Measurements from ENCODE around the gene ST3GAL3.
A peak's percentile ranks its signal among the peaks of the same experiment; 100 is the strongest.

ST3GAL3 gene

GRCh38 chr1:43707190-43708001 is at the start of gene ST3GAL3:
Gene ST3GAL3, plus strand, starts transcription at chr1:43707536. Its CDS starts 28,727 bp downstream, at chr1:43736263.
- peaks cover 3% of the 10 kb centered on the region for H3K36me3 Mint-ChIP-seq
- H3K4me1 Mint-ChIP-seq (ENCODE audit: low read depth) = peaks cover 31% of the 10 kb centered on the region
- no peaks in the 10 kb centered on the region for H3K9me3 Mint-ChIP-seq (ENCODE audit: low read depth)
- no peaks in the 10 kb centered on the region for H3K27me3 Mint-ChIP-seq
- H3K4me3 Mint-ChIP-seq = peak within 1 kb of the TSS; percentile 93
- H3K27ac Mint-ChIP-seq = peak within 1 kb of the TSS; percentile 90

- Mint-ChIP-seq H3K36me3 (peaks cover 12% of the 10 kb centered on the region), H3K4me3 (no peak overlapping the region), H3K27me3 (no peaks in the 10 kb centered on the region), H3K4me1 (ENCODE audit: low read depth) (peaks cover 5% of the 10 kb centered on the region), H3K27ac (no peak overlapping the region), H3K9me3 (ENCODE audit: low read depth) (no peaks in the 10 kb centered on the region)
These were observed 47.8 kb upstream of the ST3GAL3 start for GRCh38 chr1:43659212-43660166.

- Mint-ChIP-seq H3K4me3 (no peak overlapping the region), H3K27ac (no peak overlapping the region), H3K9me3 (ENCODE audit: low read depth) (no peaks in the 10 kb centered on the region), H3K4me1 (ENCODE audit: low read depth) (peaks cover 4% of the 10 kb centered on the region), H3K27me3 (no peaks in the 10 kb centered on the region), H3K36me3 (peaks cover 12% of the 10 kb centered on the region)
These were observed 47.0 kb upstream of the ST3GAL3 start for GRCh38 chr1:43660355-43660754.

- H3K36me3 Mint-ChIP-seq = peaks cover 22% of the 10 kb centered on the region
- H3K4me3 Mint-ChIP-seq = no peak overlapping the region
- H3K4me1 Mint-ChIP-seq (ENCODE audit: low read depth) = peaks cover 2% of the 10 kb centered on the region
- no peak overlapping the region for H3K27ac Mint-ChIP-seq
- H3K27me3 Mint-ChIP-seq = no peaks in the 10 kb centered on the region
- no peaks in the 10 kb centered on the region for H3K9me3 Mint-ChIP-seq (ENCODE audit: low read depth)
These were observed 43.0 kb upstream of the ST3GAL3 start for GRCh38 chr1:43664369-43664768.

- Mint-ChIP-seq H3K9me3 (ENCODE audit: low read depth) (no peaks in the 10 kb centered on the region), H3K36me3 (peaks cover 21% of the 10 kb centered on the region), H3K27ac (no peak overlapping the region), H3K27me3 (no peaks in the 10 kb centered on the region), H3K4me1 (ENCODE audit: low read depth) (peaks cover 2% of the 10 kb centered on the region), H3K4me3 (no peak overlapping the region)
These were observed 40.7 kb upstream of the ST3GAL3 start for GRCh38 chr1:43666608-43667007.

- H3K36me3 Mint-ChIP-seq = peaks cover 20% of the 10 kb centered on the region
- H3K4me3 Mint-ChIP-seq = no peak overlapping the region
- H3K9me3 Mint-ChIP-seq (ENCODE audit: low read depth) = no peaks in the 10 kb centered on the region
- no peaks in the 10 kb centered on the region for H3K27me3 Mint-ChIP-seq
- H3K27ac Mint-ChIP-seq = peak overlapping the region; percentile 11
- H3K4me1 Mint-ChIP-seq (ENCODE audit: low read depth) = peaks cover 5% of the 10 kb centered on the region
These were observed 38.4 kb upstream of the ST3GAL3 start for GRCh38 chr1:43668956-43669355.

GRCh38 chr1:43669878-43670277 is 37.5 kb upstream of the ST3GAL3 start:
- H3K4me1 Mint-ChIP-seq (ENCODE audit: low read depth) = peaks cover 3% of the 10 kb centered on the region
- H3K9me3 Mint-ChIP-seq (ENCODE audit: low read depth) = no peaks in the 10 kb centered on the region
- no peak overlapping the region for H3K4me3 Mint-ChIP-seq
- H3K36me3 Mint-ChIP-seq = peaks cover 20% of the 10 kb centered on the region
- no peaks in the 10 kb centered on the region for H3K27me3 Mint-ChIP-seq
- no peak overlapping the region for H3K27ac Mint-ChIP-seq

GRCh38 chr1:43671193-43671592 is 36.1 kb upstream of the ST3GAL3 start:
- Mint-ChIP-seq H3K4me1 (ENCODE audit: low read depth) (peaks cover 6% of the 10 kb centered on the region), H3K27ac (no peak overlapping the region), H3K4me3 (no peak overlapping the region), H3K9me3 (ENCODE audit: low read depth) (no peaks in the 10 kb centered on the region), H3K36me3 (peaks cover 20% of the 10 kb centered on the region), H3K27me3 (no peaks in the 10 kb centered on the region)

GRCh38 chr1:43671626-43672330 is 35.6 kb upstream of the ST3GAL3 start:
- Mint-ChIP-seq H3K4me1 (ENCODE audit: low read depth) (peaks cover 6% of the 10 kb centered on the region), H3K9me3 (ENCODE audit: low read depth) (no peaks in the 10 kb centered on the region), H3K27ac (no peak overlapping the region), H3K27me3 (no peaks in the 10 kb centered on the region), H3K36me3 (peaks cover 17% of the 10 kb centered on the region), H3K4me3 (no peak overlapping the region)

- H3K4me1 Mint-ChIP-seq (ENCODE audit: low read depth) = peaks cover 6% of the 10 kb centered on the region
- H3K27me3 Mint-ChIP-seq = no peaks in the 10 kb centered on the region
- peaks cover 18% of the 10 kb centered on the region for H3K36me3 Mint-ChIP-seq
- H3K9me3 Mint-ChIP-seq (ENCODE audit: low read depth) = no peaks in the 10 kb centered on the region
- no peak overlapping the region for H3K4me3 Mint-ChIP-seq
- no peak overlapping the region for H3K27ac Mint-ChIP-seq
These were observed 34.1 kb upstream of the ST3GAL3 start for GRCh38 chr1:43673261-43673660.

GRCh38 chr1:43678940-43679339 is 28.4 kb upstream of the ST3GAL3 start:
- Mint-ChIP-seq H3K27ac (no peak overlapping the region), H3K9me3 (ENCODE audit: low read depth) (no peaks in the 10 kb centered on the region), H3K27me3 (no peaks in the 10 kb centered on the region), H3K36me3 (peaks cover 6% of the 10 kb centered on the region), H3K4me3 (no peak overlapping the region), H3K4me1 (ENCODE audit: low read depth) (peaks cover 4% of the 10 kb centered on the region)

GRCh38 chr1:43683560-43683959 is 23.8 kb upstream of the ST3GAL3 start:
- Mint-ChIP-seq H3K27me3 (no peaks in the 10 kb centered on the region), H3K27ac (no peak overlapping the region), H3K4me1 (ENCODE audit: low read depth) (no peaks in the 10 kb centered on the region), H3K9me3 (ENCODE audit: low read depth) (no peaks in the 10 kb centered on the region), H3K36me3 (peaks cover 8% of the 10 kb centered on the region), H3K4me3 (no peak overlapping the region)

- Mint-ChIP-seq H3K9me3 (ENCODE audit: low read depth) (no peaks in the 10 kb centered on the region), H3K36me3 (peaks cover 8% of the 10 kb centered on the region), H3K4me3 (no peak overlapping the region), H3K27me3 (no peaks in the 10 kb centered on the region), H3K4me1 (ENCODE audit: low read depth) (no peaks in the 10 kb centered on the region), H3K27ac (no peak overlapping the region)
These were observed 20.5 kb upstream of the ST3GAL3 start for GRCh38 chr1:43686801-43687200.

GRCh38 chr1:43687301-43688108 is 19.8 kb upstream of the ST3GAL3 start:
- Mint-ChIP-seq H3K27ac (no peak overlapping the region), H3K27me3 (no peaks in the 10 kb centered on the region), H3K4me3 (no peak overlapping the region), H3K36me3 (peaks cover 8% of the 10 kb centered on the region), H3K4me1 (ENCODE audit: low read depth) (no peaks in the 10 kb centered on the region), H3K9me3 (ENCODE audit: low read depth) (no peaks in the 10 kb centered on the region)

All from activated naive CD8-positive, alpha-beta T cell (primary cell).